ENCODE data around the gene PRICKLE4.

PRICKLE4 gene

DNA sequence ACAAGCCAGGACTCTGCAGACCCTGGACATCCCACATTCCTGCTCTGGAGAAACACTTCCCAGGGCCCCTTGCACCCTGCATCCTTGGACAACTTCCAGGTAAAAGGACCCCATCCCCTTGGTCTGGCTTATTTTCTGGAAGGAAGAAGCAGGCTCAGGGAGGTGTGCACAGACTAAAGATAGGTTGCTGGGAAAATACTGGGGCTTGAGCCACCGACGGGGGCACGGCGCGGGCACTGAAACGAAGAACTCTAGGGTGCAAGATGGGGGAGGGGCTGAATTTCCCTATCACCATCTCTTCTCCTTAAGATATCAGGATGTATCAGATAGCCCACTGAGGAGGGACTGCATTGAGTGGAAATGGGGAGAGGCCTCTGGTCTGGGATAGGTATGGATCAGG, 1.7 kb upstream of the PRICKLE4 start:
- H3K79me2 ChIP-seq (ENCODE audit: insufficient read depth, low read length): peaks cover 9% of the 10 kb centered on the region
- H4K20me1 ChIP-seq (ENCODE audit: insufficient read depth, low read length): no peaks in the 10 kb centered on the region
- H3K9ac ChIP-seq (ENCODE audit: low read depth, low read length): peak overlapping the region; percentile 69
- peaks cover 4% of the 10 kb centered on the region for H3K27me3 ChIP-seq (ENCODE audit: insufficient read depth, low read length, poor library complexity)
- peak overlapping the region; percentile 68; the same call in 1 of the 2 replicates for H3K27ac ChIP-seq (ENCODE audit: low read length)
- H3K4me1 ChIP-seq (ENCODE audit: insufficient read depth, low read length): peaks cover 27% of the 10 kb centered on the region
- H2AFZ ChIP-seq (ENCODE audit: low read depth, low read length): peak overlapping the region; percentile 72
- peaks cover 23% of the 10 kb centered on the region for H3K36me3 ChIP-seq (ENCODE audit: insufficient read depth, low read length)
- DNase-seq: no peak
- H3K9me3 ChIP-seq (ENCODE audit: insufficient read depth, low read length, severe bottlenecking): no peaks in the 10 kb centered on the region
- ATAC-seq (ENCODE audit: insufficient read depth, low read depth): no peak
- H3K4me3 ChIP-seq (ENCODE audit: low read depth in 1 of 2, low read length in 2 of 2): peak overlapping the region; percentile 59 to 81; a peak in 3 of 4 replicates
- TF ChIP-seq, protein P1, sequence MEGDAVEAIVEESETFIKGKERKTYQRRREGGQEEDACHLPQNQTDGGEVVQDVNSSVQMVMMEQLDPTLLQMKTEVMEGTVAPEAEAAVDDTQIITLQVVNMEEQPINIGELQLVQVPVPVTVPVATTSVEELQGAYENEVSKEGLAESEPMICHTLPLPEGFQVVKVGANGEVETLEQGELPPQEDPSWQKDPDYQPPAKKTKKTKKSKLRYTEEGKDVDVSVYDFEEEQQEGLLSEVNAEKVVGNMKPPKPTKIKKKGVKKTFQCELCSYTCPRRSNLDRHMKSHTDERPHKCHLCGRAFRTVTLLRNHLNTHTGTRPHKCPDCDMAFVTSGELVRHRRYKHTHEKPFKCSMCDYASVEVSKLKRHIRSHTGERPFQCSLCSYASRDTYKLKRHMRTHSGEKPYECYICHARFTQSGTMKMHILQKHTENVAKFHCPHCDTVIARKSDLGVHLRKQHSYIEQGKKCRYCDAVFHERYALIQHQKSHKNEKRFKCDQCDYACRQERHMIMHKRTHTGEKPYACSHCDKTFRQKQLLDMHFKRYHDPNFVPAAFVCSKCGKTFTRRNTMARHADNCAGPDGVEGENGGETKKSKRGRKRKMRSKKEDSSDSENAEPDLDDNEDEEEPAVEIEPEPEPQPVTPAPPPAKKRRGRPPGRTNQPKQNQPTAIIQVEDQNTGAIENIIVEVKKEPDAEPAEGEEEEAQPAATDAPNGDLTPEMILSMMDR (IDR thresholded peaks at IDR 0.05; ENCODE audit: borderline replicate concordance, extremely low read depth, low read length, poor library complexity, severe bottlenecking): no peak
- TF ChIP-seq EZH2 (IDR thresholded peaks at IDR 0.05; ENCODE audit: borderline replicate concordance, low read depth, low read length, severe bottlenecking): no peak
- H3K4me2 ChIP-seq (ENCODE audit: insufficient read depth, low read length): peak overlapping the region; percentile 92

DNA sequence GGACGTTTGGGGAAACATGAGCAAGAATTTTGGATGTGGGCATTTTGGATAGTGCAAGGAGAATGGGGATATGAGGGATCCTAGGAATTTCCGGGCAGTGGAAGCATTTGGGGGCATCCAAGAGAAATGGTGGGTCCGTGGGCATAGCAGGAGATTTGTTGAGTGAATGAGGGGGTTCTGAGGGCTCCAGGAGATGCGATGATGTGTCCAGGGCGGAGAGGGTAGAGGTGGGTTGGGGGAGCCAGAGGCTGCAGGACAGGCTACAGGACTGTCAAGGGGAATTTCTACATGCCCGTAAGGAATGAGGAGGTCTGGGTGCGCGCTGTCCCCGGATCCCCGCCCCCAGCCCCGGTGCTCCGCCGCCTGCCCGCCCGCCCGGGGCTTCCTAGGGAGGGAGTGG, 1.2 kb upstream of the PRICKLE4 start:
- peak overlapping the region; percentile 69 for H3K9ac ChIP-seq (ENCODE audit: low read depth, low read length)
- ATAC-seq (ENCODE audit: insufficient read depth, low read depth): no peak
- H3K27ac ChIP-seq (ENCODE audit: low read length): peak overlapping the region; percentile 68

DNA sequence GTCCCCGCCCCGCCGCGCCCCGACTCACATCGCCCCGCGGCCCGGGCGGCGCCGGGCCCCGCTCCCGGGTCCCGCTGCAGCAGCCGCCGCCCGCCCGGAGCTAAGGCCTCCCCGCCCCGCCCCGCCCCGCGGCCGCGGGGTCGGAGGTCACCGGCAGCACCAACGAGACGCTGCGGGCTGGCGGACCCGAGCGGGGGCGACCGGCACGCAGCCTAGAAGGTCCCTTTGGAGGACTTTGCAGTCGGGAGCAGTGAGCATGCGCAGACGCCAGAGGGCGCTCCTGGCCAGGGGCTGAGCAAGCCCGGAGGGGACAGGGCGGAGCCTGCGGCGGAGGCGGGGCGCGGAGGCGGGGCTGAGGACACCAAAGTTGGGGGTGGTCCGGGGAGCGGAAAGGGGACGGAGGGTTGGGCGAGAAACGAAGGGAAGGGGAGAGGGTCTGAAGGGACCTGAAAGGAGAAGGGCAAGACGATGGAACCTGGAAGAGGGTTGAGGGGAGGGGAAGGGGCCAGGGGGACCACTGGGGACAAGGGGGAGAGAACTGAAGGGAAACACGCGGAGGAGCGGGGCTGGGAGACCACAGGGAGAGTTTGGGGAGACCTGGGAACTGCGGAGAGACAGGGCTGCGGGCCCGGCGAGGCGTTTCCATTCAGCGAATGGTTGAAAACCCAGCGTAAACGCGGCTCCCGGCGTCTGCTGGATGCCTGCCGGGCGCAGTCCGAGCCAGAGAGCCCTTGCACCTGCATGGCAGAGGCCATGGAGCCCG, 613 bp upstream of the PRICKLE4 start, which contains the start of gene FRS3:
Gene FRS3 (minus strand): TSS at position 113 of the 763 bp plus-strand sequence. CDS start 2,913 bp downstream, outside the sequence.
- Histone ChIP-seq H3K4me2 (ENCODE audit: insufficient read depth, low read length) (peak within 1 kb of the TSS; percentile 92), H4K20me1 (ENCODE audit: insufficient read depth, low read length) (no peaks in the 10 kb centered on the region), H3K9me3 (ENCODE audit: insufficient read depth, low read length, severe bottlenecking) (no peaks in the 10 kb centered on the region), H3K4me1 (ENCODE audit: insufficient read depth, low read length) (peaks cover 27% of the 10 kb centered on the region), H3K27me3 (ENCODE audit: insufficient read depth, low read length, poor library complexity) (peaks cover 4% of the 10 kb centered on the region), H3K79me2 (ENCODE audit: insufficient read depth, low read length) (peaks cover 9% of the 10 kb centered on the region), H3K27ac (ENCODE audit: low read length) (peak within 1 kb of the TSS; percentile 68), H3K4me3 (ENCODE audit: low read depth in 1 of 2, low read length in 2 of 2) (peak within 1 kb of the TSS; percentile 59 to 81), H3K9ac (ENCODE audit: low read depth, low read length) (peak within 1 kb of the TSS; percentile 69), H3K36me3 (ENCODE audit: insufficient read depth, low read length) (peaks cover 13% of the 10 kb centered on the region), H2AFZ (ENCODE audit: low read depth, low read length) (peak within 1 kb of the TSS; percentile 72)
- peak; percentile 98 for DNase-seq
- TF ChIP-seq, protein P1 (IDR thresholded peaks at IDR 0.05; ENCODE audit: borderline replicate concordance, extremely low read depth, low read length, poor library complexity, severe bottlenecking): peak; percentile 98
- TF ChIP-seq EZH2 (IDR thresholded peaks at IDR 0.05; ENCODE audit: borderline replicate concordance, low read depth, low read length, severe bottlenecking): no peak
- ATAC-seq (ENCODE audit: insufficient read depth, low read depth): peak; percentile 94

More for the DNA sequence above, 1.2 kb upstream of the PRICKLE4 start:
- Histone ChIP-seq H3K4me3 (ENCODE audit: low read depth in 1 of 2, low read length in 2 of 2) (peak overlapping the region; percentile 59 to 81), H3K4me2 (ENCODE audit: insufficient read depth, low read length) (peak overlapping the region; percentile 92), H3K4me1 (ENCODE audit: insufficient read depth, low read length) (peaks cover 27% of the 10 kb centered on the region), H3K9me3 (ENCODE audit: insufficient read depth, low read length, severe bottlenecking) (no peaks in the 10 kb centered on the region), H3K27me3 (ENCODE audit: insufficient read depth, low read length, poor library complexity) (peaks cover 4% of the 10 kb centered on the region), H3K79me2 (ENCODE audit: insufficient read depth, low read length) (peaks cover 9% of the 10 kb centered on the region), H3K36me3 (ENCODE audit: insufficient read depth, low read length) (peaks cover 20% of the 10 kb centered on the region), H2AFZ (ENCODE audit: low read depth, low read length) (peak overlapping the region; percentile 72), H4K20me1 (ENCODE audit: insufficient read depth, low read length) (no peaks in the 10 kb centered on the region)
- TF ChIP-seq EZH2 (IDR thresholded peaks at IDR 0.05; ENCODE audit: borderline replicate concordance, low read depth, low read length, severe bottlenecking): no peak
- TF ChIP-seq, protein P1 (IDR thresholded peaks at IDR 0.05; ENCODE audit: borderline replicate concordance, extremely low read depth, low read length, poor library complexity, severe bottlenecking): no peak
- DNase-seq: no peak

Measured in DND-41 (cell line).